ENCODE measurements around the gene PANX2. TPM values are rescaled to one million over a fixed set of nuclear protein-coding genes. Genes with fewer than 3 reads are reported as not detected.

PANX2 gene
- polyA plus RNA-seq, 4 donors: 0.99 to 2.4 (median 1.6) TPM

- DNase-seq (ENCODE audit: low read depth in 4 of 4, low spot score in 2 of 4): no peak
Observed at GRCh38 chr22:50224071-50224470, 53.5 kb downstream of the PANX2 start.

DNA sequence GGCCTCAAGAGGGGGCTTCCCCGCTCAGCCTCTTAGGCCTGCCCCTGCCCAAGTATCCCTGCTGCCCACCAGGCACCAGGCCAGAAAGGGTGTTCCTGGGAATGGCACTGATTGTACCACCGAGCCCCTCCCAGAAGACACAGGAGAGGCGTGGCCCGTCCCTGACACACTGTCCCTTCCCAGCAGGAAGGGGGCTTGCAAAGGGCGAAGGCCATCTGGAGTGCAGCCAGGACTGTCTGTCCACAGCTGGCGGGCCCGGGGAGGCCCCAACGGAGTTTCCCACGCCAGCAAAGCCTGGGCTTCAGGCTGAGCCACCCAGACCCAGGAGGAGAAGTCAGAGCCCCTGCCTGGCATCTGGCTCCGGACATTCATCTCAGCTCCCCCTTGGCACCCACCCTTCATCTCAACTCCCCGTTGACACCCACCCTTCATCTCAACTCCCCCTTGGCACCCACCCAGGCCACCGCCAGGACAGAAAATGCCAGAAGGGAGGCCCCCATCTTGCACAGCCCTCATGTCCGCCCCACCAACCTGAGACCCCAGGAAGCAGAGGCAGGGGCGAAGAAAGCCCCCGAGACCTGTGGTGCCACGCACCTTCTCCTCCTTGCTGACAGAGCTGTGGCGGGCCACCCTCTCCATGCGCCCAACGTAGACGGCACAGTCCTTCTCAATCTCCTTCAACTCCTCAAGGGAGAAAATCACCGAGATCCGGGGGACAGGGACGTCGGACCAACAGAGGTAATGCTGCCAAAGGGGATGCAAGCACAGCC, 54.9 kb downstream of the PANX2 start:
- no peak for DNase-seq (ENCODE audit: low read depth in 4 of 4, low spot score in 2 of 4)

- DNase-seq (ENCODE audit: low read depth in 4 of 4, low spot score in 2 of 4): no peak
Observed at GRCh38 chr22:50226063-50226874, 55.7 kb downstream of the PANX2 start.

DNA sequence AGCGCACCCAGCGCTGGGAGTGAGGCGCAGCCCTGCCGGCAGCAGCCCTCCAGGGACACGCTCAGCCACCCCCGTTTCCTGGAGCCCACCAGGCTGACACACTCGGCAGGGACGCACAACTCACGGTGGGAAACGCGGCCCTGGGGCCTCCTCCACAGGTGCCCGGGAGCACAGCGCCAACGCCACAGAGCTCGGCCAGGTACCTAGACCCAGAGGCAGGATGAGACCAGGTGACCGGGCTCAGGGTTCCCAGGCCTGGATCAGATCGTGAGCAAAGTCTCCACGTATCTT, 56.3 kb downstream of the PANX2 start:
- no peak for DNase-seq (ENCODE audit: low read depth in 4 of 4, low spot score in 2 of 4)

- no peak for DNase-seq (ENCODE audit: low read depth in 4 of 4, low spot score in 2 of 4)
Observed at GRCh38 chr22:50227579-50228215, 57.2 kb downstream of the PANX2 start.

DNA sequence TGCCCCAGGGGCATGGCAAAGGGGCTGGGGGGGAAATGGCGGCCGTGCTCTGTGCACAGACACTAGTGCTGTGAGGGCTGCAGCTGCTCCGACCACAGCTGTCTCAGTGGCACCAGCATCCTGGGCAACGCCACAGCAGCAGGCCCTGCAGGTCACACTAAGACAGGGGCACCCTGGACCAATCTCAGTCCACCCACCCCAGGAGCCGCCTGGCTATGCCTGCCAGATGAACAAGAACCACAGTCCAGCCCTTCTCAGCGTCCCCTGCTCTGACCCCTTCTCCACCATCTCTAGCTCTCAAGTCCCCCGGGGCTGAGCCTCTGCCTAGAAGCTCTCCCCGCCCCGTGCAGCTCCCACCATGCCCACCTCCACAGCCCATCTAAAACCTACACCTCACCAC, 57.8 kb downstream of the PANX2 start:
- DNase-seq (ENCODE audit: low read depth in 4 of 4, low spot score in 2 of 4): no peak

GRCh38 chr22:50229370-50229769, 58.8 kb downstream of the PANX2 start:
- no peak for DNase-seq (ENCODE audit: low read depth in 4 of 4, low spot score in 2 of 4)

Other genes starting within 250 kb of the PANX2 start
- gene PIM3, start 210.0 kb upstream of the PANX2 start, polyA plus RNA-seq (ENCODE audit: insufficient read length in 4 of 4): 10 to 100 TPM; 14.5 to 26.4 (median 22.3) TPM
- gene IL17REL, start 158.0 kb upstream of the PANX2 start, polyA plus RNA-seq (ENCODE audit: insufficient read length in 4 of 4): under 1 TPM in 1 of 4 donors, not detected in 3; 0.06 TPM
- gene TTLL8, start 112.4 kb upstream of the PANX2 start, polyA plus RNA-seq (ENCODE audit: insufficient read length in 4 of 4): not detected
- 1 to 10 TPM in 3 of 4 donors, under 1 TPM in 1; 0.78 to 1.6 (median 1.2) TPM for gene MLC1, start 85.3 kb upstream of the PANX2 start, polyA plus RNA-seq (ENCODE audit: insufficient read length in 4 of 4)
- gene MOV10L1, start 80.7 kb upstream of the PANX2 start, polyA plus RNA-seq (ENCODE audit: insufficient read length in 4 of 4): 1 to 10 TPM in 2 of 4 donors, under 1 TPM in 2; 0.37 to 1.2 (median 0.86) TPM
- 10 to 100 TPM; 16.8 to 34.6 (median 28.6) TPM for gene TRABD, start 15.2 kb downstream of the PANX2 start, polyA plus RNA-seq (ENCODE audit: insufficient read length in 4 of 4)
- 10 to 100 TPM; 16.3 to 33.8 (median 26.2) TPM for gene SELENOO, start 30.3 kb downstream of the PANX2 start, polyA plus RNA-seq (ENCODE audit: insufficient read length in 4 of 4)
- 10 to 100 TPM; 25.1 to 54.9 (median 40.5) TPM for gene TUBGCP6, start 74.3 kb downstream of the PANX2 start, polyA plus RNA-seq (ENCODE audit: insufficient read length in 4 of 4)
- 10 to 100 TPM; 15.2 to 35.6 (median 24.8) TPM for gene HDAC10, start 80.5 kb downstream of the PANX2 start, polyA plus RNA-seq (ENCODE audit: insufficient read length in 4 of 4)
- gene MAPK12, start 91.0 kb downstream of the PANX2 start, polyA plus RNA-seq (ENCODE audit: insufficient read length in 4 of 4): 10 to 100 TPM; 10.8 to 23.0 (median 15.1) TPM
- 1 to 10 TPM; 6.8 to 9.4 (median 8.8) TPM for gene MAPK11, start 99.6 kb downstream of the PANX2 start, polyA plus RNA-seq (ENCODE audit: insufficient read length in 4 of 4)
- 100 to 1,000 TPM; 206 to 275 (median 234) TPM for gene PLXNB2, start 136.9 kb downstream of the PANX2 start, polyA plus RNA-seq (ENCODE audit: insufficient read length in 4 of 4)
- gene DENND6B, start 156.3 kb downstream of the PANX2 start, polyA plus RNA-seq (ENCODE audit: insufficient read length in 4 of 4): 10 to 100 TPM; 10.1 to 19.9 (median 16.0) TPM
- 10 to 100 TPM; 33.0 to 61.1 (median 46.3) TPM for gene PPP6R2, start 172.6 kb downstream of the PANX2 start, polyA plus RNA-seq (ENCODE audit: insufficient read length in 4 of 4)